ENCODE measurements around the gene SLC5A1. TPM values are rescaled to one million over a fixed set of nuclear protein-coding genes. Genes with fewer than 3 reads are reported as not detected.

Gene SLC5A1
- total and polyA plus RNA-seq, 2 experiments from 2014 or later = 0.03 TPM; not detected in 1

- Histone ChIP-seq H3K4me2 (no peak overlapping the region), H3K4me1 (ENCODE audit: insufficient read depth) (no peaks in the 10 kb centered on the region), H3K4me3 (no peak overlapping the region), H3K36me3 (ENCODE audit: insufficient read depth) (no peaks in the 10 kb centered on the region), H3F3A (replicated peaks; ENCODE audit: low read depth) (no peaks in the 10 kb centered on the region), H3K27me3 (ENCODE audit: insufficient read depth) (no peaks in the 10 kb centered on the region), H2AFZ (no peak overlapping the region), H4K20me1 (replicated peaks; ENCODE audit: insufficient read depth) (no peaks in the 10 kb centered on the region), H3K9me2 (ENCODE audit: insufficient read depth) (no peaks in the 10 kb centered on the region), H3K79me2 (replicated peaks; ENCODE audit: insufficient read depth) (no peaks in the 10 kb centered on the region), H3K27ac (ENCODE audit: low read depth) (no peak overlapping the region)
- Mint-ChIP-seq H3K4me3 (no peak overlapping the region), H3K9me3 (no peaks in the 10 kb centered on the region), H3K36me3 (ENCODE audit: low read depth) (no peaks in the 10 kb centered on the region), H3K27me3 (ENCODE audit: insufficient read depth, low read depth, poor library complexity) (peaks cover 9% of the 10 kb centered on the region), H3K27ac (no peak overlapping the region), H3K4me1 (peaks cover 6% of the 10 kb centered on the region; the same call in 2 of the 3 replicates)
- no peak for DNase-seq (ENCODE audit: low spot score)
- no peak for TF ChIP-seq EZH2 (IDR thresholded peaks at IDR 0.05; ENCODE audit: low read depth, unreplicated experiment)
- no peak for ATAC-seq
Measured at GRCh38 chr22:32077151-32077550, 34.1 kb downstream of the SLC5A1 start.

- no peak overlapping the region for H3K27ac Mint-ChIP-seq
- no peaks in the 10 kb centered on the region for H3K36me3 ChIP-seq (ENCODE audit: insufficient read depth)
- H3K27me3 ChIP-seq (ENCODE audit: insufficient read depth) = no peaks in the 10 kb centered on the region
- TF ChIP-seq EZH2phosphoT487 (IDR thresholded peaks at IDR 0.05; ENCODE audit: unreplicated experiment) (no peak), JUNB (IDR thresholded peaks at IDR 0.05; ENCODE audit: unreplicated experiment) (no peak), NANOG (IDR thresholded peaks at IDR 0.05; ENCODE audit: borderline replicate concordance) (no peak), CREB1 (CRISPR knock-in tag; IDR thresholded peaks at IDR 0.05; ENCODE audit: low read depth) (no peak)
- peaks cover 5% of the 10 kb centered on the region for H3K27me3 Mint-ChIP-seq (ENCODE audit: insufficient read depth, low read depth, poor library complexity)
- H3K4me3 Mint-ChIP-seq = no peak overlapping the region
- no peaks in the 10 kb centered on the region for H3F3A ChIP-seq (replicated peaks; ENCODE audit: low read depth)
- no peak overlapping the region for H3K4me3 ChIP-seq
- H3K9me2 ChIP-seq (ENCODE audit: insufficient read depth) = no peaks in the 10 kb centered on the region
- no peaks in the 10 kb centered on the region for H3K36me3 Mint-ChIP-seq (ENCODE audit: low read depth)
- no peak overlapping the region for H3K27ac ChIP-seq (ENCODE audit: low read depth)
- H3K9me3 Mint-ChIP-seq = no peaks in the 10 kb centered on the region
- H3K79me2 ChIP-seq (replicated peaks; ENCODE audit: insufficient read depth) = no peaks in the 10 kb centered on the region
- H2AFZ ChIP-seq = peak overlapping the region; percentile 76
- H3K4me1 ChIP-seq (ENCODE audit: insufficient read depth) = no peaks in the 10 kb centered on the region
- no peak overlapping the region for H3K4me2 ChIP-seq
- DNase-seq (ENCODE audit: low spot score) (peak; percentile 67), ATAC-seq (peak; percentile 76)
- peaks cover 6% of the 10 kb centered on the region; the same call in 2 of the 3 replicates for H3K4me1 Mint-ChIP-seq
- no peaks in the 10 kb centered on the region for H4K20me1 ChIP-seq (replicated peaks; ENCODE audit: insufficient read depth)
Measured at GRCh38 chr22:32079130-32080089, 36.3 kb downstream of the SLC5A1 start.

GRCh38 chr22:32080904-32081303 lies 37.8 kb downstream of the SLC5A1 start:
- H3K4me3 ChIP-seq = no peak overlapping the region
- H3K79me2 ChIP-seq (replicated peaks; ENCODE audit: insufficient read depth) = no peaks in the 10 kb centered on the region
- no peaks in the 10 kb centered on the region for H4K20me1 ChIP-seq (replicated peaks; ENCODE audit: insufficient read depth)
- no peaks in the 10 kb centered on the region for H3K27me3 ChIP-seq (ENCODE audit: insufficient read depth)
- no peaks in the 10 kb centered on the region for H3K36me3 ChIP-seq (ENCODE audit: insufficient read depth)
- no peak overlapping the region for H3K27ac Mint-ChIP-seq
- H3K9me3 Mint-ChIP-seq = no peaks in the 10 kb centered on the region
- H3K4me1 ChIP-seq (ENCODE audit: insufficient read depth) = no peaks in the 10 kb centered on the region
- H3F3A ChIP-seq (replicated peaks; ENCODE audit: low read depth) = no peaks in the 10 kb centered on the region
- peak; percentile 88 for ATAC-seq
- TF ChIP-seq CTCF (conservative IDR thresholded peaks at IDR 0.05; ENCODE audit: low read depth in 2 of 2) = peak; percentile 91 to 96
- no peak for TF ChIP-seq EZH2 (IDR thresholded peaks at IDR 0.05; ENCODE audit: low read depth, unreplicated experiment)
- no peak for TF ChIP-seq EZH2phosphoT487 (IDR thresholded peaks at IDR 0.05; ENCODE audit: unreplicated experiment)
- no peak for TF ChIP-seq POLR2AphosphoS5 (IDR thresholded peaks at IDR 0.05; ENCODE audit: low read depth)
- TF ChIP-seq JUNB (IDR thresholded peaks at IDR 0.05; ENCODE audit: unreplicated experiment) = no peak
- TF ChIP-seq ETS1 (IDR thresholded peaks at IDR 0.05) = no peak
- H2AFZ ChIP-seq = no peak overlapping the region
- no peak overlapping the region for H3K4me2 ChIP-seq
- peak; percentile 84 for DNase-seq (ENCODE audit: low spot score)
- H3K36me3 Mint-ChIP-seq (ENCODE audit: low read depth) = no peaks in the 10 kb centered on the region
- no peaks in the 10 kb centered on the region for H3K9me2 ChIP-seq (ENCODE audit: insufficient read depth)
- no peak overlapping the region for H3K27ac ChIP-seq (ENCODE audit: low read depth)
- peaks cover 6% of the 10 kb centered on the region; the same call in 2 of the 3 replicates for H3K4me1 Mint-ChIP-seq
- H3K27me3 Mint-ChIP-seq (ENCODE audit: insufficient read depth, low read depth, poor library complexity) = peaks cover 5% of the 10 kb centered on the region
- no peak overlapping the region for H3K4me3 Mint-ChIP-seq

Data from GM23338 (cell line).